ENCODE data around the gene PIK3R1. TPM values are rescaled to one million over a fixed set of nuclear protein-coding genes. Genes with fewer than 3 reads are reported as not detected.

PIK3R1 gene
- total and polyA plus RNA-seq, 10 of the 15 experiments (the other 5 are each of a cell fraction or from before 2014, with no cell fraction given), result 7.8 to 38.4 (median 15.7) TPM

GRCh38 chr5:68285075-68285840, 69.7 kb downstream of the PIK3R1 start:
- in situ Hi-C loops (cut with MboI), result loop anchor here (5.0 to 10.0 kb wide), 2 partner anchors 172 to 730 kb away; no protein-coding TSS in a partner anchor
- FAIRE-seq (no peak), ATAC-seq (peak; percentile 50), DNase-seq (ENCODE audit: low read depth, low spot score) (no peak)
- CTCF ChIA-PET, result interaction anchor here (0.7 to 3.6 kb wide), 42 partner anchors 9 to 739 kb away, joined by 3 to 165 read pairs (median 8); partner anchors contain the start of gene PIK3R1
- H3K36me3 ChIP-seq (ENCODE audit: control insufficient read depth in 2 of 2, insufficient read depth in 2 of 2, low read length in 1 of 2), result peaks cover 5 to 17% of the 10 kb centered on the region in 2 experiments; a peak in 3 of 4 replicates
- H3K4me3 ChIP-seq, result no peak overlapping the region
- peak overlapping the region; percentile 94 for H3K27ac ChIP-seq (ENCODE audit: control insufficient read depth, insufficient read depth)
- H3K9ac ChIP-seq (ENCODE audit: control insufficient read depth, insufficient read depth, low read length), result peak overlapping the region; percentile 19; the same call in 1 of the 2 replicates
- no TSS peak for BruUV-seq (replicated peaks)
- WGBS (ENCODE audit: insufficient coverage, insufficient replicate concordance, low lambda C conversion rate, missing lambda C conversion rate), result 46% methylated on average over 3 of the region's 3 CpGs
- no peak overlapping the region; the same call in 1 of the 2 replicates for H2AFZ ChIP-seq (ENCODE audit: control insufficient read depth, low read depth, low read length)
- no peaks in the 10 kb centered on the region for H3K9me3 ChIP-seq (replicated peaks; ENCODE audit: control insufficient read depth, insufficient read depth, low read length)
- intact Hi-C loops (cut with micrococcal nuclease; ENCODE audit: unreplicated experiment), result loop anchor here (5.0 kb wide), 3 partner anchors 282 to 377 kb away; no protein-coding TSS in a partner anchor
- no peaks in the 10 kb centered on the region for H4K20me1 ChIP-seq (ENCODE audit: control insufficient read depth, insufficient read depth)
- TF ChIP-seq MEF2B (IDR thresholded peaks at IDR 0.05; ENCODE audit: partially characterized antibody, poor library complexity, severe bottlenecking) (peak; percentile 89), ZNF207 (IDR thresholded peaks at IDR 0.05; ENCODE audit: borderline replicate concordance) (no peak)
- H3K4me1 ChIP-seq (ENCODE audit: control insufficient read depth, insufficient read depth, low read length), result peaks cover 36% of the 10 kb centered on the region
- SMC1A ChIA-PET (ENCODE audit: uncharacterized antibody, unreplicated experiment), result interaction anchor here (0.9 to 4.1 kb wide), 31 partner anchors 9 to 1039 kb away, joined by 3 to 182 read pairs (median 7); no protein-coding TSS in a partner anchor
- H3K79me2 ChIP-seq (ENCODE audit: control insufficient read depth, insufficient read depth, low read length), result peaks cover 18% of the 10 kb centered on the region
- POLR2A ChIA-PET, result interaction anchor here (1.0 to 3.5 kb wide), 3 partner anchors 13 to 163 kb away, joined by 3 to 28 read pairs (median 4); no protein-coding TSS in a partner anchor
- no peaks in the 10 kb centered on the region for H3K27me3 ChIP-seq (replicated peaks in 1 of 2; ENCODE audit: control insufficient read depth in 2 of 2, insufficient read depth in 2 of 2, low read length in 1 of 2)
- RAD21 ChIA-PET (ENCODE audit: unreplicated experiment), result interaction anchor here (0.9 to 3.8 kb wide), 30 partner anchors 9 to 1039 kb away, joined by 3 to 185 read pairs (median 7); no protein-coding TSS in a partner anchor
- H3K4me2 ChIP-seq (ENCODE audit: control insufficient read depth, insufficient read depth), result peak overlapping the region; percentile 60

Data from GM12878 (cell line).